Measurements from ENCODE around the gene ZFP91. TPM values are rescaled to one million over a fixed set of nuclear protein-coding genes. Genes with fewer than 3 reads are reported as not detected.
"Not testable (repeated sequence)": the region's sequence is repeated elsewhere in the genome, so short reads cannot be mapped to it uniquely, and the experiment has no call there.

Gene ZFP91
- total and polyA plus RNA-seq, 12 donors, result 11.4 to 69.7 (median 59.6) TPM

GRCh38 chr11:58564231-58564630 is 14.6 kb upstream of the ZFP91 start:
- peaks cover 0 to 98% (median 23%) of the 10 kb centered on the region in 9 donors for H3K36me3 ChIP-seq
- TF ChIP-seq CTCF (IDR thresholded peaks at IDR 0.05), result no peak

GRCh38 chr11:58567889-58568512 is 10.9 kb upstream of the ZFP91 start:
- Histone ChIP-seq H3K4me1 (peaks cover 0 to 10% (median 1%) of the 10 kb centered on the region in 9 donors), H3K27me3 (no peaks in the 10 kb centered on the region), H3K9me3 (no peaks in the 10 kb centered on the region), H3K36me3 (peaks cover 0 to 75% (median 16%) of the 10 kb centered on the region in 9 donors), H3K4me3 (no peak overlapping the region), H3K27ac (no peak overlapping the region)
- ATAC-seq (peak in 3 of 8 donors; percentile 46 to 62 (median 56)), DNase-seq (peak in 1 of 2 donors; percentile 31)
- WGBS, 2 donors, result 63 to 71% methylated on average over 4 of the region's 4 CpGs
- TF ChIP-seq CTCF (IDR thresholded peaks at IDR 0.05), result peak; percentile 31 to 82 (median 70)
- intact Hi-C loops (cut with DNase I), result loop anchor here in 1 of 10 donors (10.0 kb wide), 1 partner anchor 227 kb away; no protein-coding TSS in a partner anchor

More at GRCh38 chr11:58564231-58564630, 14.6 kb upstream of the ZFP91 start:
- Histone ChIP-seq H3K4me3 (no peak overlapping the region), H3K9me3 (no peaks in the 10 kb centered on the region), H3K4me1 (no peaks in the 10 kb centered on the region), H3K27ac (no peak overlapping the region), H3K27me3 (no peaks in the 10 kb centered on the region)
- intact Hi-C loops (cut with DNase I), result loop anchor here in 1 of 10 donors (10.0 kb wide), 1 partner anchor 231 kb away; no protein-coding TSS in a partner anchor
- ATAC-seq, result no peak
- DNase-seq, result no peak

- peaks cover 14 to 54% (median 27%) of the 10 kb centered on the region in 9 donors for H3K4me1 ChIP-seq
- H3K36me3 ChIP-seq, result peaks cover 0 to 30% (median 4%) of the 10 kb centered on the region in 9 donors
- intact Hi-C loops (cut with DNase I), result loop anchor here in 5 of 10 donors (10.0 kb wide), 5 partner anchors 52 to 982 kb away; partner anchors contain the start of genes CNTF (in 2 of the 5) and FAM111A (in 1 of the 5)
- H3K4me3 ChIP-seq, result peak overlapping the region in 1 of 10 donors; percentile 49
- H3K9me3 ChIP-seq, DNase-seq, ATAC-seq, H3K27me3 ChIP-seq: not testable (repeated sequence)
- H3K27ac ChIP-seq, result peak overlapping the region in 5 of 10 donors; percentile 0 to 99 (median 19)
- WGBS, 2 donors, result 94 to 95% methylated on average over 14 of the region's 14 CpGs
These were observed 6.0 kb upstream of the ZFP91 start for GRCh38 chr11:58572906-58573305.

GRCh38 chr11:58573451-58574104 is 5.3 kb upstream of the ZFP91 start:
- Histone ChIP-seq H3K4me3 (peak overlapping the region in 1 of 10 donors; percentile 49), H3K27me3 (no peaks in the 10 kb centered on the region), H3K27ac (peak overlapping the region in 6 of 10 donors; percentile 7 to 99 (median 30)), H3K36me3 (peaks cover 0 to 23% (median 4%) of the 10 kb centered on the region in 9 donors), H3K9me3 (no peaks in the 10 kb centered on the region), H3K4me1 (peaks cover 14 to 54% (median 27%) of the 10 kb centered on the region in 9 donors)
- intact Hi-C loops (cut with DNase I), result loop anchor here in 6 of 10 donors (2.0 to 10.0 kb wide), 6 partner anchors 51 to 981 kb away; partner anchors contain the start of genes CNTF (in 2 of the 6) and FAM111A (in 1 of the 6)
- peak in 1 of 2 donors; percentile 12 for DNase-seq
- ATAC-seq, result peak in 1 of 8 donors; percentile 21
- TF ChIP-seq CTCF (IDR thresholded peaks at IDR 0.05), result no peak
- WGBS, 2 donors, result 35 to 43% methylated on average over 4 of the region's 4 CpGs
